Neutrophil (primary cell): ENCODE results near the gene KCNQ1.

ENCODE experiments used
- H3K27ac ChIP-seq: fragments of 200-600 bp; sonication (generic); 2 replicates; pipeline ENCODE4 v1.5.1; 2016; ENCODE audit warnings: mild to moderate bottlenecking, moderate library complexity
- H3K27me3 ChIP-seq: fragments of 200-600 bp; sonication (generic); 2 replicates; pipeline ENCODE4 v1.6.0; 2016; ENCODE audit warnings: mild to moderate bottlenecking
- H3K36me3 ChIP-seq: fragments of 200-600 bp; sonication (generic); 2 replicates; pipeline ENCODE4 v1.5.1; 2017
- H3K4me1 ChIP-seq, 2 experiments: fragments of 200-600 bp in 1 of 2; sonication (generic) in 1 of 2; 1 replicate in 1 of 2; 2 replicates in 1 of 2; pipeline versions ENCODE4 v1.5.1 to v1.6.1; 2013 to 2016; ENCODE audit warnings: low read depth in 1 of 2, low read length in 1 of 2, mild to moderate bottlenecking in 1 of 2, moderate library complexity in 1 of 2; ENCODE audit not compliant: control insufficient read depth in 1 of 2, insufficient read depth in 1 of 2
- H3K4me3 ChIP-seq, 2 experiments: fragments of 200-600 bp in 1 of 2; sonication (generic) in 1 of 2; 1 replicate in 1 of 2; 2 replicates in 1 of 2; pipeline ENCODE4 v1.5.1; 2013 to 2016; ENCODE audit warnings: low read depth in 1 of 2, low read length in 1 of 2, mild to moderate bottlenecking in 1 of 2, moderate library complexity in 1 of 2
- H3K9me3 ChIP-seq: fragments of 200-600 bp; sonication (generic); 2 replicates; pipeline ENCODE4 v1.5.1; 2016
- TF ChIP-seq, protein P1 (sequence below): fragments of 200-600 bp; sonication (generic); IDR thresholded peaks from 2 replicates; pipeline ENCODE4 v1.5.1; 2016; ENCODE audit warnings: antibody characterized with exemption

KCNQ1 gene

DNA sequence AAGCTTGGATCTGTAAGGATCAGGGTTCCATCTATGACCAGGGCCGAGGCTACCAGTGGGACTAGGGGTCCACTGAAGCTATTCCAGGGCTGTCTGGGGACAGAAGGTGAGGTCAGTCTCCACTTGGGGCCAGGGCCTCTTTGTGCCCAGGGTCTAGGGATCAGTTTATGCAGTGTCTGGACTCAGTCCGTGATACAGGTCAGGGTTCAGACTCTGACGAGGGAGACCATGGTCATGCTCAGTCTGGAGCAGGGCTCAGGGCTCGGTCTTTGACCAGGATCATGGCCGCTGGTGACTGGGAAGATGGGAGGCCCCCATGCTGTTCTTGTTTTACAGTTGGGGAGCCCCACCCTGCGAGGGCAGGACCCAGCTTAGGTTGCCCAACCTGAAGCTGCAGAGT, 32.5 kb upstream of the KCNQ1 start:
- TF ChIP-seq, protein P1, sequence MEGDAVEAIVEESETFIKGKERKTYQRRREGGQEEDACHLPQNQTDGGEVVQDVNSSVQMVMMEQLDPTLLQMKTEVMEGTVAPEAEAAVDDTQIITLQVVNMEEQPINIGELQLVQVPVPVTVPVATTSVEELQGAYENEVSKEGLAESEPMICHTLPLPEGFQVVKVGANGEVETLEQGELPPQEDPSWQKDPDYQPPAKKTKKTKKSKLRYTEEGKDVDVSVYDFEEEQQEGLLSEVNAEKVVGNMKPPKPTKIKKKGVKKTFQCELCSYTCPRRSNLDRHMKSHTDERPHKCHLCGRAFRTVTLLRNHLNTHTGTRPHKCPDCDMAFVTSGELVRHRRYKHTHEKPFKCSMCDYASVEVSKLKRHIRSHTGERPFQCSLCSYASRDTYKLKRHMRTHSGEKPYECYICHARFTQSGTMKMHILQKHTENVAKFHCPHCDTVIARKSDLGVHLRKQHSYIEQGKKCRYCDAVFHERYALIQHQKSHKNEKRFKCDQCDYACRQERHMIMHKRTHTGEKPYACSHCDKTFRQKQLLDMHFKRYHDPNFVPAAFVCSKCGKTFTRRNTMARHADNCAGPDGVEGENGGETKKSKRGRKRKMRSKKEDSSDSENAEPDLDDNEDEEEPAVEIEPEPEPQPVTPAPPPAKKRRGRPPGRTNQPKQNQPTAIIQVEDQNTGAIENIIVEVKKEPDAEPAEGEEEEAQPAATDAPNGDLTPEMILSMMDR, result no peak
- Histone ChIP-seq H3K36me3 (no peaks in the 10 kb centered on the region), H3K27ac (no peak overlapping the region), H3K27me3 (no peaks in the 10 kb centered on the region), H3K4me1 (no peaks in the 10 kb centered on the region), H3K4me3 (no peak overlapping the region), H3K9me3 (no peaks in the 10 kb centered on the region)

GRCh38 chr11:2413742-2414579, 30.8 kb upstream of the KCNQ1 start:
- Histone ChIP-seq H3K27ac (no peak overlapping the region), H3K4me1 (no peaks in the 10 kb centered on the region), H3K27me3 (no peaks in the 10 kb centered on the region), H3K9me3 (no peaks in the 10 kb centered on the region), H3K4me3 (no peak overlapping the region), H3K36me3 (no peaks in the 10 kb centered on the region)
- TF ChIP-seq, protein P1, result no peak

DNA sequence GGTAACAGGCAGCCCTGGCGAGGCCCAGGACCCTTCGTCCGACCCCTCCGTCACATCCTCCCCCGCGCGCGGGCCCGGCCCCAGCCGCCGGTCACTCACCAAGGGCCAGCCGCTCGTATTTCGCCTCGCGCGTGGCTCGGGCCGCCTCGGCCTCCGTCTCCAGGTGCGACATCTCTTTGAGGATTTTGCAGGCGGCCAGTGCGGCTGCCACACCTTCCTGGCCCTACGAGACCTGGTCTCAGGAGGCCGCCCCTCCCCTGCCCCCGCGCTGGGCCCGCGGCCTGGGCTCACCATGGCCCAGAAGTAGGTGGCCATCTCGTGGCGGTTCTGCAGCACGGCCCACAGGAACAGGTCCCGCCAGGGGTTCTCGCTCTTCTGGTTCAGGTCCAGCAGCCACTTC, 30.2 kb upstream of the KCNQ1 start:
- Histone ChIP-seq H3K4me3 (no peak overlapping the region), H3K9me3 (no peaks in the 10 kb centered on the region), H3K4me1 (no peaks in the 10 kb centered on the region), H3K27me3 (no peaks in the 10 kb centered on the region), H3K36me3 (no peaks in the 10 kb centered on the region), H3K27ac (no peak overlapping the region)
- TF ChIP-seq, protein P1, result no peak

- Histone ChIP-seq H3K27me3 (no peaks in the 10 kb centered on the region), H3K4me3 (no peak overlapping the region), H3K4me1 (peaks cover 0 to 5% of the 10 kb centered on the region in 2 experiments), H3K9me3 (no peaks in the 10 kb centered on the region), H3K27ac (no peak overlapping the region), H3K36me3 (no peaks in the 10 kb centered on the region)
- TF ChIP-seq, protein P1, result no peak
Measured at GRCh38 chr11:2415171-2415570, 29.6 kb upstream of the KCNQ1 start.

DNA sequence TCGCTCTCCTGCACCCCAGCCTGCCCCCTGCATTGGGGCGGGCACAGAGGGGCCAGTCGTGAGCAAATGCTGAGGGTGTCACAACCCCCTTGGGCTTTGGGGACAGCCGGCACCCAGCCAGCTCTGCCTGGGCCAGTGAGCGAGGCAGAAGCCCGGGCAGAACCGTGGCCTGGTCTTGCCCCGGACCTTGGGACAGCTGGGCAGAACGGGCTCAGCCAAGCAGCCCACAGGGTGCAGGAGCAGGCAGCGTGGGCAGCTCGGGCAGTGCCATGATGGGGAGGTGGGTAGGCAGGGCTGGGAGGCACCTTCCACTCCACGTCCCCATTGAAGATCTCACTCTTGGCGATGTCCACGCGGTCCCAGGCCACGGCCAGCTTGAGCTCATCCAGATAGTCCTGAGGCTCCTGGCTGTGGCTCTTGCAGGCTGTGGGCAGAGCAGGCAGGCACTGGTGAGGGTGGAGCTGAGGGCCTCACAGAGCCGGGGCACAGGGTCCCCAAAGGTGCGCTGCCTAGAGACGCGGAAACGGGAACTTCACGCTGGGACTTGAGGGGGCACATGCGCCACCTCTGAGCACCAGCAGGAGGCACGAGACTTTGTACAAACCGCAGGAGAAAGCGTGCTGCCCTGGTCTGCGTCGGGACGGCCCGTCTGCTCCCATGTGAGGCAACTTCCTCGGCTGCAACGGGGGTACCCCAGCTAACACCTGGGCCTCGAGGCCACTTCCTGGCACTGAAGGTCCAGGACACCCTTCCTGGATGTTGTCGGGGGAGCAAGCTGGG, 29.0 kb upstream of the KCNQ1 start:
- H3K9me3 ChIP-seq, result no peaks in the 10 kb centered on the region
- H3K4me1 ChIP-seq, result peaks cover 0 to 11% of the 10 kb centered on the region in 2 experiments
- H3K27me3 ChIP-seq, result peaks cover 2% of the 10 kb centered on the region
- no peak overlapping the region for H3K27ac ChIP-seq
- H3K36me3 ChIP-seq, result no peaks in the 10 kb centered on the region
- no peak overlapping the region for H3K4me3 ChIP-seq
- TF ChIP-seq, protein P1, result no peak
